Stimulated activated memory B cell treated with anti-CD40 and anti-IgM and Interleukin-4, amounts not matched to agents 10 μg/mL and 1 μg/mL and 100 μg/mL, for 72 hours (primary cell): Measurements from ENCODE around the gene SNPH.
"Not testable (repeated sequence)": the region's sequence is repeated elsewhere in the genome, so short reads cannot be mapped to it uniquely, and the experiment has no call there.

Source experiments
- ATAC-seq: fragments of 150-1000 bp; cut with Tn5 transposase; 2 replicates; pipeline ENCODE4 v1.10.0; 2021
- H3K27ac Mint-ChIP-seq: one replicate; pipeline ENCODE4 v1.8.0; 2022; ENCODE audit warnings: mild to moderate bottlenecking, mixed read lengths
- H3K27me3 Mint-ChIP-seq: one replicate; pipeline ENCODE4 v1.8.0; 2022; ENCODE audit warnings: mixed read lengths
- H3K36me3 Mint-ChIP-seq: one replicate; pipeline ENCODE4 v1.8.0; 2022; ENCODE audit warnings: mixed read lengths
- H3K4me1 Mint-ChIP-seq: one replicate; pipeline ENCODE4 v1.8.0; 2022; ENCODE audit warnings: mixed read lengths
- H3K4me3 Mint-ChIP-seq: one replicate; pipeline ENCODE4 v1.8.0; 2022; ENCODE audit warnings: mild to moderate bottlenecking, moderate library complexity, mixed read lengths
- H3K9me3 Mint-ChIP-seq: one replicate; pipeline ENCODE4 v1.8.0; 2022; ENCODE audit warnings: mixed read lengths

Gene SNPH

DNA sequence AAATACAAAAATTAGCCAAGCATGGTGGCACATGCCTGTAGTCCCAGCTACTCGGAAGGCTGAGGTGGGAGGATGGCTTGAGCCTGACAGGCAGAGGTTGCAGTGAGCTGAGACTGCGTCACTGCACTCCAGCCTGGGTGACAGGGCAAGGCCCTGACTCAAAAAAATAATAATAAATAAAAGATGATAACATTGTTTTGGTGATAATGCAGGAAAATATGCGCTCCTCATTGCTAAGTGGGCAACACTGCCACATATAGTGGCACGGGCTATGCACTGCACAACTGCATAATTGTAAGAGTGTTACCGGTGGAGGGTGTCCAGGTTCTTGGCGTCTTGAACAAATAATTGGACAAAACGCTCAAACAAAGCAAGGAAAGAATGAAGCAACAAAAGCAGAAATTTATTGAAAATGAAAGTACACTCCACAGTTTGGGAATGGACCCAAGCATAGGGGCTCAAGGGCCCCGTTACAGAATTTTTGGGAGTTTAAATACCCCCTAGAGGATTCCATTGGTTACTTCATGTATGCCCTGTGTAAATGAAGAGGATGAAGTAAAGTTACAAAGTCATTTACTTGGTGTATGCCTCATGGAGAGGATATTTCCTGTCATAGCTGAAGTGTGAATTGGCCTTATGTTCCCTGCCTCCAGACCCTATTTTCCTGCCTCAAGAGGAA is 77.5 kb downstream of the SNPH start:
- not testable (repeated sequence) for H3K27ac Mint-ChIP-seq, ATAC-seq, H3K9me3 Mint-ChIP-seq, H3K27me3 Mint-ChIP-seq, H3K4me1 Mint-ChIP-seq, H3K4me3 Mint-ChIP-seq
- H3K36me3 Mint-ChIP-seq, result peaks cover 13% of the 10 kb centered on the region

DNA sequence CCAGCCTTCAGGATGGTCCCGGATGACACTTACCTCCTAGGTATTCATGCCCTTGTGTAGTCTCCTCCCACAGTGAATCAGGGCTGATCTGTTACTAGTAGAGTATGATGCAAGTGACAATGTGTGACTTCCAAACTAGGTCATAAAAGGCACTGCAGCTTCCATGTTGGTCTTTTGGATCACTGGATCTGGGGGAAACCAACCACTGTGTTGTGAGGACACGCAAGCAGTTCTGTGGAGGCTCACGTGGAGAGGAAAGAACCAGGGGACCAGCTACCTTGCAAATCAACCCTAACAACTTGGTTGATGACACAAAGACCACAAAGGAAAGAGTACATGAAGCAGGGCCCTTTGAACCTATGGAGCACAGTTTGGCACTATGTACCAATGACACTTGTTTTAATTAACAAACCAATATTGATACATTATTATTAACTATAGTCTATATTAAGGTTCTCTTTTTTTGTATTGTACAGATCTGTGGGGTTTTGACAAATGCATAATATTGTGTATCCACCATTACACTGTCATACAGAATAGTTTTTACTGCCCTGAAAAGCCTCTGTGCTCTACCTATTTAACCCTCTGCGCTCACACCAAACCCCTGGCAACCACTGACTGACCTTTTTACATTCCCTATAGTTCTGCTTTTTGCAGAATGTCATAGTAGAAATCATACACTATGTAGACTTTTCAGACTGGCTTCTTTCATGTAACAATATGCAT is 79.1 kb downstream of the SNPH start:
- H3K27ac Mint-ChIP-seq, result no peak overlapping the region
- H3K4me1 Mint-ChIP-seq, result peaks cover 9% of the 10 kb centered on the region
- peaks cover 29% of the 10 kb centered on the region for H3K36me3 Mint-ChIP-seq
- ATAC-seq, result no peak
- no peaks in the 10 kb centered on the region for H3K27me3 Mint-ChIP-seq
- no peak overlapping the region for H3K4me3 Mint-ChIP-seq
- peaks cover 8% of the 10 kb centered on the region for H3K9me3 Mint-ChIP-seq

DNA sequence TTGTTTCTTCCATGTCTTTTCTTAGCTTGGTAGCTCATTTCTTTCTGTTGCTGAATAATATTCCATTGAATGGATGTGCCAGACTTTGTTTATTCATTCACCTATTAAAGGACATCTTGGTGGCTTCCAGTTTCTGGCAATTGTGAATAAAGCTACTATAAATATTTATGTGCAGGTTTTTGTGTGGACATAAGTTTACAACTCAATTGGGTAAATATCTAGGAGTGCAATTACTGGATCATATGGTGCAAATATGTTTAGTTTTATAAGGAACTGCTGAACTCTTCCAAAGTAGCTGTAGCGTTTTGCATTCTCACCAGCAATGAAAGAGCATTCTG is 79.6 kb downstream of the SNPH start:
- Mint-ChIP-seq H3K4me3 (no peak overlapping the region), H3K27ac (no peak overlapping the region), H3K36me3 (peaks cover 34% of the 10 kb centered on the region), H3K27me3 (no peaks in the 10 kb centered on the region), H3K9me3 (peaks cover 8% of the 10 kb centered on the region), H3K4me1 (peaks cover 13% of the 10 kb centered on the region)
- ATAC-seq, result no peak

DNA sequence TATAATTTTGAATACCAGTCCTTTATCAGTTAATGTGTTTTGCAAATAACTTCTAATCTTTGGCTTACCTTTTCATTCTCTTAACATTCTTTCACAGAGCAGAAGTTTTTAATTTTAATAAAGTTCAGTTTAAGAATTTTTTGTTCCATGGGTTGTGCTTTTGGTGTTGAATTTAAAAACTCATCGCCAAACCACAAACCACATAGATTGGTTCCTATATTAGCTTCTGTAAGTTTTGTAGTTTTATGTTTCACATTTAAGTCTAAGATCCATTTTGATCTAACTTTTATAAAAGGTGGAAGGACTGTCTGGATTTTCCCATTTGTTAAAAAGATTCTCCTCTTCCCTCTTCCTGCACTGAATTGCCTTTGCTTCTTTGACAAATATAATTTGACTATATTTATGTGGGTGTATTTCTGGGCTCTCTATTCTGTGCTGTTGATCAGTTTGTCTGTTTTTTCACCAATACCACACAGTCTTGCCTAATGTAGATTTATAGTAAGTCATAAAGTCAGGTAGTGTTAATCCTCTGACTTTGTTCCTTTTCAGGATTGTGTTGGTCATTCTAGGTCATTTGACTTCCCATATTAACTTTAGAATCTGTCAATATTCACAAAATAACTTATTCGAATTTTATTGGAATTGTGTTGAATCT is 80.3 kb downstream of the SNPH start:
- H3K27ac Mint-ChIP-seq, result no peak overlapping the region
- no peak overlapping the region for H3K4me3 Mint-ChIP-seq
- peaks cover 41% of the 10 kb centered on the region for H3K36me3 Mint-ChIP-seq
- H3K4me1 Mint-ChIP-seq, result peaks cover 19% of the 10 kb centered on the region
- peaks cover 8% of the 10 kb centered on the region for H3K9me3 Mint-ChIP-seq
- no peak for ATAC-seq
- no peaks in the 10 kb centered on the region for H3K27me3 Mint-ChIP-seq

DNA sequence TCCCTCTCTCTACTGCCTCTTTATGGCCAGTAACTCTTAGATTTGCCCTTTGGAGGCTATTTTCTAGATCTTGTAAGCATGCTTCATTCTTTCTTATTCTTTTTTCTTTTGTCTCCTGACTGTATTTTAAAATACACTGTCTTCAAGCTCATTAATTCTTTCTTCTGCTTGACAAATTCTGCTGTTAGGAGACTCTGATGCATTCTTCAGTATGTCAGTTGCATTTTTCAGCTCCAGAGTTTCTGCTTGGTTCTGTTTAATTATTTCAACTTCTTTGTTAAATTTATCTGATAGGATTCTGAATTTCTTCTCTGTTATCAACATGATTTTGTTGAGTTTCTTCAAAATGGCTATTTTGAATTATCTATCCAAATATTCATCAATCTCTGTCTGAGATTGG is 87.9 kb downstream of the SNPH start:
- peaks cover 91% of the 10 kb centered on the region for H3K36me3 Mint-ChIP-seq
- peaks cover 37% of the 10 kb centered on the region for H3K4me1 Mint-ChIP-seq
- no peak for ATAC-seq
- H3K9me3 Mint-ChIP-seq, result peaks cover 8% of the 10 kb centered on the region
- H3K4me3 Mint-ChIP-seq, result no peak overlapping the region
- no peaks in the 10 kb centered on the region for H3K27me3 Mint-ChIP-seq
- H3K27ac Mint-ChIP-seq, result no peak overlapping the region

DNA sequence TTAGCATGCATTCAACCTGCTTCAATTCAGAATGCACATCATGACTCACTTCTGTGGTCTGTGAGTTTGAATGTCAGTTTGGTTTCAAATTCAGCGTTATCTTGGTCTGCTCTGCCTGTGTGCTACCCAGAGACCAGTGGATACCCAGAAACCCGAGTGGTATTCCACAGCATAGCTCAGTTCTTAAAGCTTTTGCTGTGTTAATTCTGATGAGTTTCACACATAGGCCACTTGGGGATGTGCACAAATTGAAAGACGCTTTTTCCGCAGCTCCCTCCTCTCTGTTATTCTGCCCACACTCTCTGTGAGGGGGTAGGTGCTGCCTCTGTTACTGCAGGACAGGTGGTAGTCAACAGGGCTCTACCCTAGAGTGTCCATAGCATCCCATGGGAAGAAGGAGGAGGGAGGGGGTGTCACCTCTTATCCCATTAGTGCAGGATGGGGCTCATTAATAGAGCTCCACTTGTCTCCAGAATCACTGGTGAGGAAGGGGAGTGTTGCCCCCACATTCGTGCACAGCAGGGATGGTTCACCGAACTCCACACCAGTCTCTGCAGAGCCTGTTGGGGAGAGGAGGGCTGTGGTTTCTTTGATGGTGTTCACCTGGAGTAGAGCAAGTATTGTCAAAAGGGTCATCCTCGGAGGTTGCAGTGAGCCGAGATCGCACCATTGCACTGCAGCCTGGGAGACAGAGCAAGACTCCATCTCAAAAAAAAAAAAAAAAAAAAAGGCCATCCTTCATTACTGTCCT is 92.0 kb downstream of the SNPH start:
- no peaks in the 10 kb centered on the region for H3K27me3 Mint-ChIP-seq
- no peak overlapping the region for H3K4me3 Mint-ChIP-seq
- peak; percentile 53 for ATAC-seq
- peaks cover 3% of the 10 kb centered on the region for H3K9me3 Mint-ChIP-seq
- H3K36me3 Mint-ChIP-seq, result peaks cover 89% of the 10 kb centered on the region
- peaks cover 31% of the 10 kb centered on the region for H3K4me1 Mint-ChIP-seq
- H3K27ac Mint-ChIP-seq, result no peak overlapping the region
